ENCODE data around the gene LITAF. TPM values are rescaled to one million over a fixed set of nuclear protein-coding genes. Genes with fewer than 3 reads are reported as not detected.
A peak's percentile ranks its signal among the peaks of the same experiment; 100 is the strongest.

The LITAF gene
- total RNA-seq, 5 donors from 2014 or later (not counting 1 experiment from before 2014, with no cell fraction given) = 150 to 256 (median 161) TPM

DNA sequence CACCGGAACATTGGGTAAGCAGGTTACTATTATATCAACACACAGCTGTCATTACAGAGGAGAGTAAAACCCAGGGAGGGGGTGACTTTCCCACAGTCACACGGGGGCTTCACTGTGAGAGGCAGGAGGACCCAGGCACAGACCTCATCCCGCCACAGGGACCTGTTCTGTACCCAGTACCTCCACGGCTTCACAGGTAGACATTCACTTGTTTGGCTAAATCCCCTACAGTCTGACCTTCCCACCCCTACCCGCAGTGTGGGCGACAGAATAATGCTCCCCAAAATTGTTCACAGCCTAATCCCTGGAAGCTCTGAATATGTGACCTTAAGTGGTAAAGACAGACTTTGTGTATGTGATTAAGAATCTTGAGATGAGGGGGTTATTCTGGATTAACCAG, 16.5 kb downstream of the LITAF start:
- ChIA-PET POLR2A (interaction anchor here in 1 of 2 donors (0.6 kb wide), 2 partner anchors 13 to 15 kb away, joined by 5 to 7 read pairs; no protein-coding TSS in a partner anchor), CTCF (no interaction called here)
- peaks cover 9 to 43% of the 10 kb centered on the region in 2 donors for H3K36me3 ChIP-seq (ENCODE audit: control insufficient read depth in 2 of 2, extremely low read depth in 1 of 2, insufficient read depth in 1 of 2, low read length in 1 of 2)
- Mint-ChIP-seq H3K4me3 (peak overlapping the region in 1 of 3 donors; percentile 25), H3K9me3 (no peaks in the 10 kb centered on the region), H3K36me3 (peaks cover 35% of the 10 kb centered on the region), H3K27me3 (no peaks in the 10 kb centered on the region), H3K4me1 (peaks cover 66 to 82% (median 78%) of the 10 kb centered on the region in 3 donors), H3K27ac (peak overlapping the region in 1 of 2 donors; percentile 61)
- DNase-seq (no peak), ATAC-seq (replicated peaks in 1 of 4) (no peak)
- H3K27ac ChIP-seq (ENCODE audit: low read length) = peak overlapping the region; percentile 84
- H3K4me3 ChIP-seq (ENCODE audit: control insufficient read depth in 1 of 2, extremely low read depth in 1 of 2, low read length in 1 of 2) = no peak overlapping the region
- no peaks in the 10 kb centered on the region for H3K27me3 ChIP-seq (replicated peaks in 1 of 2; ENCODE audit: control insufficient read depth in 2 of 2, extremely low read depth in 1 of 2, insufficient read depth in 2 of 2, low read length in 1 of 2)
- WGBS (ENCODE audit: insufficient coverage) = 79% methylated on average over 2 of the region's 6 CpGs
- peaks cover 0 to 93% of the 10 kb centered on the region in 2 experiments for H3K4me1 ChIP-seq (ENCODE audit: control insufficient read depth in 1 of 2, extremely low read depth in 1 of 2, insufficient read depth in 2 of 2, low read length in 2 of 2)
- no peaks in the 10 kb centered on the region for H3K9me3 ChIP-seq

DNA sequence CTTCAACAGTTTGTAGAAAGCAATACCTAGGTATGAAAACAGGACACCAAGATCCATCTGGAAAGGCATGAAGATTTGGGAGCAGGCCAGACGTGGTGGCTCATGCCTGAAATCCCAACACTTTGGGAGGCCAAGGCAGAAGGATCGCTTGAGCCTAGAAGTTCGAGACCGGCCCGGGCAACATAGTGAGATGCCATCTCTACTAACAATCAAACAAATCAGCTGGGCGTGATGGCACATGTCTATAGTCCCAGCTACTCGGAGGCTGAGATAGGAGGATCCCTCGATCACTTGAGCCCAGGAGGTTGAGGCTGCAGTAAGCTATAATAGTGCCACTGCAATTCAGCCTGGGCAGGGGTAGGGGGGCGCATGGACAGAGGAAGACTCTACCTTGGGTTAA, 20.3 kb downstream of the LITAF start:
- Histone ChIP-seq H3K4me1 (ENCODE audit: control insufficient read depth in 1 of 2, extremely low read depth in 1 of 2, insufficient read depth in 2 of 2, low read length in 2 of 2) (peaks cover 6 to 91% of the 10 kb centered on the region in 2 experiments), H3K4me3 (ENCODE audit: control insufficient read depth in 1 of 2, extremely low read depth in 1 of 2, low read length in 1 of 2) (no peak overlapping the region), H3K27ac (ENCODE audit: low read length) (peak overlapping the region; percentile 40), H3K36me3 (ENCODE audit: control insufficient read depth in 2 of 2, extremely low read depth in 1 of 2, insufficient read depth in 1 of 2, low read length in 1 of 2) (peaks cover 7 to 48% of the 10 kb centered on the region in 2 donors), H3K27me3 (replicated peaks in 1 of 2; ENCODE audit: control insufficient read depth in 2 of 2, extremely low read depth in 1 of 2, insufficient read depth in 2 of 2, low read length in 1 of 2) (no peaks in the 10 kb centered on the region), H3K9me3 (no peaks in the 10 kb centered on the region)
- H3K36me3 Mint-ChIP-seq = peaks cover 33% of the 10 kb centered on the region
- H3K9me3 Mint-ChIP-seq = no peaks in the 10 kb centered on the region
- no peak for DNase-seq
- peak overlapping the region; percentile 71 to 82 for H3K27ac Mint-ChIP-seq
- WGBS (ENCODE audit: insufficient coverage) = 95% methylated on average over 6 of the region's 9 CpGs
- no peaks in the 10 kb centered on the region for H3K27me3 Mint-ChIP-seq
- no peak for ATAC-seq (replicated peaks in 1 of 4)
- H3K4me1 Mint-ChIP-seq = peaks cover 67 to 80% (median 74%) of the 10 kb centered on the region in 3 donors
- H3K4me3 Mint-ChIP-seq = no peak overlapping the region
- POLR2A ChIA-PET = interaction anchor here in 1 of 2 donors (0.6 kb wide), 2 partner anchors 69 to 113 kb away, joined by 3 to 4 read pairs; no protein-coding TSS in a partner anchor
- CTCF ChIA-PET = interaction anchor here in 1 of 2 donors (0.9 kb wide), 1 partner anchor 18 kb away, joined by 3 read pairs; no protein-coding TSS in a partner anchor

DNA sequence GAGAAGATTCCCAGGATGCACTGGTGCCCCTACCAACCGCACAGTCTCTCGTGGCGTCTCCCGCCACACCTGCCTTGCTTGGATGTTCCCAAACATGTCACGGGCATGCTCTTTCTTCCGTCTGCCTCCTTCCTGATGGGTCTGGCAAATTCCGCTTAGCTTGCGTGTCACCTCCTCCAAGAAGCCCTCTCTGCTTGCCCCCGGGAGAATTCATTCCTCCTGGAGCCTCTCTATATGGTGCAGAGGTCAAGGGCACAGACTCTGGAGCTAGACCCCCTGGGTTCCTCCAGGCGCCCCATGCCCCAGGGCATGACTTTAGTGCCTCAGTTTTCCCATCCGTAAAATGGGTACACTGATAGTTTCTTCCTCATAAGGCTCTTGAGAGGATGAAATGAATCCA, 21.1 kb downstream of the LITAF start:
- Mint-ChIP-seq H3K9me3 (no peaks in the 10 kb centered on the region), H3K27ac (peak overlapping the region; percentile 71 to 82), H3K27me3 (no peaks in the 10 kb centered on the region), H3K36me3 (peaks cover 33% of the 10 kb centered on the region), H3K4me1 (peaks cover 70 to 81% (median 76%) of the 10 kb centered on the region in 3 donors), H3K4me3 (no peak overlapping the region)
- ChIA-PET POLR2A (interaction anchor here (0.6 to 0.7 kb wide), 2 partner anchors 19 to 42 kb away, joined by 5 to 13 read pairs; no protein-coding TSS in a partner anchor), CTCF (interaction anchor here in 1 of 2 donors (0.7 kb wide), 1 partner anchor 118 kb away, joined by 3 read pairs; no protein-coding TSS in a partner anchor)
- Histone ChIP-seq H3K36me3 (ENCODE audit: control insufficient read depth in 2 of 2, extremely low read depth in 1 of 2, insufficient read depth in 1 of 2, low read length in 1 of 2) (peaks cover 6 to 41% of the 10 kb centered on the region in 2 donors), H3K27me3 (replicated peaks in 1 of 2; ENCODE audit: control insufficient read depth in 2 of 2, extremely low read depth in 1 of 2, insufficient read depth in 2 of 2, low read length in 1 of 2) (no peaks in the 10 kb centered on the region), H3K9me3 (no peaks in the 10 kb centered on the region), H3K27ac (ENCODE audit: low read length) (peak overlapping the region; percentile 40), H3K4me3 (ENCODE audit: control insufficient read depth in 1 of 2, extremely low read depth in 1 of 2, low read length in 1 of 2) (no peak overlapping the region), H3K4me1 (ENCODE audit: control insufficient read depth in 1 of 2, extremely low read depth in 1 of 2, insufficient read depth in 2 of 2, low read length in 2 of 2) (peaks cover 12 to 91% of the 10 kb centered on the region in 2 experiments)
- WGBS (ENCODE audit: insufficient coverage) = 97% methylated on average over 10 of the region's 11 CpGs
- ATAC-seq (replicated peaks in 1 of 4) (no peak), DNase-seq (no peak)

DNA sequence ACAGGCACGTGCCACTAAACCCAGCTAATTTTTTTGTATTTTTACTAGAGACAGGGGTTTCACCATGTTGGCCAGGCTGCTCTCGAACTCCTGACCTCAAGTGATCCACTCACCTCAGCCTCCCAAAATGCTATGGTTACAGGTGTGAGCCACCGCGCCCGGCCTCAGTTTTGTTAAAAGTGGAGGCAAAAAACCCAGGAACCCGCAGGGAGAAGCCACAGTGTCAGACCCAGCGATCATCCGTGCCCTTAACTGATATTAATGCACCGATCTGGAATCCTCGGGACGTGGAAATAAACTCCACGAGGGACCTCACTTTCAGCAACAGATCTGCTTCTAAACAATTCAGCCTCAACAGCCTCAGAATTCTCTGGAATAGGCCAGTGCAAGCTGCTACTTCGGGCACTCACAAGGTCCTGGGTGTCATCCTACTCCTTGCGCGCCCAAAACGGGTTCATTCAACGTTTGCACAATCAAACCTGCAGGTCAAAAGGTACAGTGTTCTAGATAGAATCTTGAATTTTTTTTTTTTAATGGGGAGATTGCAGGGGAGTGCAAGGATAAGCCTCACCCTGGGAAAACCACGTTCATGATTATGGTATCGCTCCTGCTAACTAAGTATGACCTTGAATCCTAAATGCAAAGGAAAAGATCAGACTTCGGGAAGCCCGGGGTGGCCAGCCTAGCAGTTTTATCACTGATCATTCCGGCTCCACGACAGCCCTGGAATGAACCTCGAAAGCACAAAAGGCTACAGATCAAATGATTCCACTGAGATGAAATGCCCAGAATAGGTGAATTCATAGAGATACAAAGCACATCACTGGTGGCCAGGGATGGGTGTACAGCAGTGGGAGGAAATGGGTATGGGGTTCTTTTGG, 22.4 kb downstream of the LITAF start:
- ChIA-PET CTCF (interaction anchor here (1.2 to 1.4 kb wide), 2 partner anchors 8 to 18 kb away, joined by 3 to 10 read pairs; no protein-coding TSS in a partner anchor), POLR2A (interaction anchor here in 1 of 2 donors (0.7 to 1.5 kb wide), 3 partner anchors 19 to 66 kb away, joined by 4 to 5 read pairs (median 4); no protein-coding TSS in a partner anchor)
- Histone ChIP-seq H3K4me3 (ENCODE audit: control insufficient read depth in 1 of 2, extremely low read depth in 1 of 2, low read length in 1 of 2) (no peak overlapping the region), H3K27me3 (replicated peaks in 1 of 2; ENCODE audit: control insufficient read depth in 2 of 2, extremely low read depth in 1 of 2, insufficient read depth in 2 of 2, low read length in 1 of 2) (no peaks in the 10 kb centered on the region), H3K4me1 (ENCODE audit: control insufficient read depth in 1 of 2, extremely low read depth in 1 of 2, insufficient read depth in 2 of 2, low read length in 2 of 2) (peaks cover 20 to 91% of the 10 kb centered on the region in 2 experiments), H3K9me3 (no peaks in the 10 kb centered on the region), H3K27ac (ENCODE audit: low read length) (peak overlapping the region; percentile 95), H3K36me3 (ENCODE audit: control insufficient read depth in 2 of 2, extremely low read depth in 1 of 2, insufficient read depth in 1 of 2, low read length in 1 of 2) (peaks cover 3 to 28% of the 10 kb centered on the region in 2 donors)
- no peaks in the 10 kb centered on the region for H3K9me3 Mint-ChIP-seq
- peak overlapping the region; percentile 91 to 96 for H3K27ac Mint-ChIP-seq
- H3K4me1 Mint-ChIP-seq = peaks cover 71 to 84% (median 76%) of the 10 kb centered on the region in 3 donors
- DNase-seq (no peak), ATAC-seq (replicated peaks in 1 of 4) (no peak)
- no peaks in the 10 kb centered on the region for H3K27me3 Mint-ChIP-seq
- H3K36me3 Mint-ChIP-seq = peaks cover 30% of the 10 kb centered on the region
- no peak overlapping the region for H3K4me3 Mint-ChIP-seq
- 84% methylated on average over 15 of the region's 24 CpGs for WGBS (ENCODE audit: insufficient coverage)

DNA sequence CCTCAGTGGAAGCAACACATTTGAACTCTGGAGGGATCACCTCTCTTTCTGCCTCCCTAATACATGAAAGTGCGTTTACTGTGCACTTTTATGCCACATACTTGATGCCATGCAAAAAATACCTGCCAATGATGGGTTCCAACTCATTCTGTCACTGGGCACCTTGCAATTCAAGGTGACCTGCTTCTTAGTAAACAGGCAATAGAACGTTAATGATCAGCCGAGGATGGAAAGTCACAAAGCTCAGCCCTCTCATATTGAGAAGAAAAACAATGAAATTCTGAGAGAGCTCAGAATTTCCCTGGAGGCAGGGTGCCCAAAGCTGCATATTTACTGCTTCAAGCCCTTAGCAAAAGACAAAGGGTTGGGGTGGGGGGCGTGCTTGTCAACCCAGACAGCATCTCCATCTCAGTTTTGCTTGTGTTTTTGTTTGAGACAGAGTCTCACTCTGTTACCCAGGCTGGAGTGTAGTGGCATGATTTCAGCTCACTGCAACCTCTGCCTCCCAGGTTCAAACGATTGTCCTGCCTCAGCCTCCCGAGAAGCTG, 23.2 kb downstream of the LITAF start:
- POLR2A ChIA-PET = interaction anchor here in 1 of 2 donors (0.7 to 1.5 kb wide), 4 partner anchors 18 to 65 kb away, joined by 3 to 5 read pairs (median 4); no protein-coding TSS in a partner anchor
- H3K27me3 ChIP-seq (replicated peaks in 1 of 2; ENCODE audit: control insufficient read depth in 2 of 2, extremely low read depth in 1 of 2, insufficient read depth in 2 of 2, low read length in 1 of 2) = no peaks in the 10 kb centered on the region
- H3K9me3 ChIP-seq = no peaks in the 10 kb centered on the region
- peaks cover 5 to 26% of the 10 kb centered on the region in 2 donors for H3K36me3 ChIP-seq (ENCODE audit: control insufficient read depth in 2 of 2, extremely low read depth in 1 of 2, insufficient read depth in 1 of 2, low read length in 1 of 2)
- CTCF ChIA-PET = interaction anchor here (1.2 to 1.5 kb wide), 3 partner anchors 9 to 32 kb away, joined by 3 to 10 read pairs (median 5); no protein-coding TSS in a partner anchor
- Mint-ChIP-seq H3K36me3 (peaks cover 30% of the 10 kb centered on the region), H3K27me3 (no peaks in the 10 kb centered on the region), H3K27ac (peak overlapping the region; percentile 91 to 96), H3K9me3 (no peaks in the 10 kb centered on the region), H3K4me1 (peaks cover 74 to 86% (median 78%) of the 10 kb centered on the region in 3 donors), H3K4me3 (peak overlapping the region in 2 of 3 donors; percentile 10 to 43)
- DNase-seq (peak in 5 of 35 experiments; percentile 24 to 46 (median 38)), ATAC-seq (replicated peaks in 1 of 4) (no peak)
- 35% methylated on average over 3 of the region's 6 CpGs for whole genome bisulfite sequencing (ENCODE audit: insufficient coverage)
- H3K4me1 ChIP-seq (ENCODE audit: control insufficient read depth in 1 of 2, extremely low read depth in 1 of 2, insufficient read depth in 2 of 2, low read length in 2 of 2) = peaks cover 23 to 90% of the 10 kb centered on the region in 2 experiments
- H3K27ac ChIP-seq (ENCODE audit: low read length) = peak overlapping the region; percentile 95
- no peak overlapping the region for H3K4me3 ChIP-seq (ENCODE audit: control insufficient read depth in 1 of 2, extremely low read depth in 1 of 2, low read length in 1 of 2)
